ENCODE results near the gene B4GALNT1. TPM values are rescaled to one million over a fixed set of nuclear protein-coding genes. Genes with fewer than 3 reads are reported as not detected.
"Not testable (repeated sequence)": the region's sequence is repeated elsewhere in the genome, so short reads cannot be mapped to it uniquely, and the experiment has no call there.

B4GALNT1 gene
- total RNA-seq, result 10.8 and 11.3 TPM in 2 replicates

GRCh38 chr12:57632958-57633840, at the start of gene B4GALNT1:
B4GALNT1 (minus strand) TSS chr12:57633201; CDS start chr12:57632132, 1,069 bp downstream.
- Mint-ChIP-seq H3K4me3 (ENCODE audit: low read depth) (peak within 1 kb of the TSS; percentile 74), H3K27ac (no peak within 1 kb of the TSS), H3K9me3 (no peaks in the 10 kb centered on the region), H3K36me3 (ENCODE audit: low read depth) (peaks cover 3% of the 10 kb centered on the region), H3K27me3 (ENCODE audit: low read depth) (peaks cover 61% of the 10 kb centered on the region), H3K4me1 (ENCODE audit: low read depth) (peaks cover 2% of the 10 kb centered on the region)
- intact Hi-C loops (cut with micrococcal nuclease), result loop anchor here (2.0 to 5.0 kb wide), 3 partner anchors 62 to 406 kb away; partner anchors contain the start of genes OS9 and SHMT2
- DNase-seq (ENCODE audit: low spot score), result peak; percentile 58

- intact Hi-C loops (cut with micrococcal nuclease), result no loop called here
- H3K27me3 Mint-ChIP-seq (ENCODE audit: low read depth), result peaks cover 25% of the 10 kb centered on the region
- H3K4me3 Mint-ChIP-seq (ENCODE audit: low read depth), result no peak overlapping the region
- H3K4me1 Mint-ChIP-seq (ENCODE audit: low read depth), result no peaks in the 10 kb centered on the region
- H3K9me3 Mint-ChIP-seq, result peaks cover 4% of the 10 kb centered on the region
- H3K27ac Mint-ChIP-seq, result no peak overlapping the region
- DNase-seq (ENCODE audit: low spot score), result no peak
- H3K36me3 Mint-ChIP-seq (ENCODE audit: low read depth), result no peaks in the 10 kb centered on the region
Observed at GRCh38 chr12:57679697-57680096, 46.7 kb upstream of the B4GALNT1 start.

GRCh38 chr12:57677947-57678346, 44.9 kb upstream of the B4GALNT1 start:
- H3K4me3 Mint-ChIP-seq (ENCODE audit: low read depth); DNase-seq (ENCODE audit: low spot score); H3K27ac Mint-ChIP-seq; H3K36me3 Mint-ChIP-seq (ENCODE audit: low read depth); H3K9me3 Mint-ChIP-seq; H3K4me1 Mint-ChIP-seq (ENCODE audit: low read depth); intact Hi-C loops (cut with micrococcal nuclease): not testable (repeated sequence)
- H3K27me3 Mint-ChIP-seq (ENCODE audit: low read depth), result peaks cover 14% of the 10 kb centered on the region

GRCh38 chr12:57674691-57675090, 41.7 kb upstream of the B4GALNT1 start:
- Mint-ChIP-seq H3K27me3 (ENCODE audit: low read depth) (peaks cover 11% of the 10 kb centered on the region), H3K4me3 (ENCODE audit: low read depth) (no peak overlapping the region), H3K27ac (no peak overlapping the region), H3K4me1 (ENCODE audit: low read depth) (no peaks in the 10 kb centered on the region), H3K36me3 (ENCODE audit: low read depth) (no peaks in the 10 kb centered on the region), H3K9me3 (no peaks in the 10 kb centered on the region)
- DNase-seq (ENCODE audit: low spot score), result no peak
- intact Hi-C loops (cut with micrococcal nuclease), result no loop called here

- Mint-ChIP-seq H3K4me3 (ENCODE audit: low read depth) (no peak overlapping the region), H3K27me3 (ENCODE audit: low read depth) (peaks cover 4% of the 10 kb centered on the region), H3K27ac (no peak overlapping the region), H3K4me1 (ENCODE audit: low read depth) (no peaks in the 10 kb centered on the region), H3K36me3 (ENCODE audit: low read depth) (no peaks in the 10 kb centered on the region), H3K9me3 (no peaks in the 10 kb centered on the region)
- no peak for DNase-seq (ENCODE audit: low spot score)
- intact Hi-C loops (cut with micrococcal nuclease), result no loop called here
Observed at GRCh38 chr12:57672801-57673200, 39.8 kb upstream of the B4GALNT1 start.

- H3K4me1 Mint-ChIP-seq (ENCODE audit: low read depth); intact Hi-C loops (cut with micrococcal nuclease); H3K9me3 Mint-ChIP-seq; DNase-seq (ENCODE audit: low spot score); H3K27ac Mint-ChIP-seq; H3K4me3 Mint-ChIP-seq (ENCODE audit: low read depth); H3K27me3 Mint-ChIP-seq (ENCODE audit: low read depth); H3K36me3 Mint-ChIP-seq (ENCODE audit: low read depth): not testable (repeated sequence)
Observed at GRCh38 chr12:57671811-57672210, 38.8 kb upstream of the B4GALNT1 start.

GRCh38 chr12:57669691-57670090, 36.7 kb upstream of the B4GALNT1 start:
- H3K4me1 Mint-ChIP-seq (ENCODE audit: low read depth); H3K9me3 Mint-ChIP-seq; intact Hi-C loops (cut with micrococcal nuclease); H3K27me3 Mint-ChIP-seq (ENCODE audit: low read depth); DNase-seq (ENCODE audit: low spot score); H3K27ac Mint-ChIP-seq; H3K4me3 Mint-ChIP-seq (ENCODE audit: low read depth); H3K36me3 Mint-ChIP-seq (ENCODE audit: low read depth): not testable (repeated sequence)

GRCh38 chr12:57666897-57667296, 33.9 kb upstream of the B4GALNT1 start:
- Mint-ChIP-seq H3K9me3 (peaks cover 4% of the 10 kb centered on the region), H3K36me3 (ENCODE audit: low read depth) (no peaks in the 10 kb centered on the region), H3K27ac (no peak overlapping the region), H3K27me3 (ENCODE audit: low read depth) (peaks cover 1% of the 10 kb centered on the region), H3K4me1 (ENCODE audit: low read depth) (no peaks in the 10 kb centered on the region), H3K4me3 (ENCODE audit: low read depth) (no peak overlapping the region)
- DNase-seq (ENCODE audit: low spot score), result no peak
- intact Hi-C loops (cut with micrococcal nuclease), result no loop called here

GRCh38 chr12:57665066-57665820, 32.2 kb upstream of the B4GALNT1 start:
- H3K27ac Mint-ChIP-seq; intact Hi-C loops (cut with micrococcal nuclease); DNase-seq (ENCODE audit: low spot score); H3K27me3 Mint-ChIP-seq (ENCODE audit: low read depth); H3K4me1 Mint-ChIP-seq (ENCODE audit: low read depth); H3K36me3 Mint-ChIP-seq (ENCODE audit: low read depth); H3K4me3 Mint-ChIP-seq (ENCODE audit: low read depth): not testable (repeated sequence)
- H3K9me3 Mint-ChIP-seq, result peaks cover 16% of the 10 kb centered on the region

- intact Hi-C loops (cut with micrococcal nuclease), result no loop called here
- Mint-ChIP-seq H3K4me3 (ENCODE audit: low read depth) (no peak overlapping the region), H3K9me3 (peaks cover 16% of the 10 kb centered on the region), H3K4me1 (ENCODE audit: low read depth) (no peaks in the 10 kb centered on the region), H3K27ac (no peak overlapping the region), H3K36me3 (ENCODE audit: low read depth) (no peaks in the 10 kb centered on the region), H3K27me3 (ENCODE audit: low read depth) (peaks cover 1% of the 10 kb centered on the region)
- DNase-seq (ENCODE audit: low spot score), result no peak
Observed at GRCh38 chr12:57661376-57661775, 28.4 kb upstream of the B4GALNT1 start.

- Mint-ChIP-seq H3K4me1 (ENCODE audit: low read depth) (no peaks in the 10 kb centered on the region), H3K36me3 (ENCODE audit: low read depth) (no peaks in the 10 kb centered on the region), H3K9me3 (peaks cover 20% of the 10 kb centered on the region), H3K4me3 (ENCODE audit: low read depth) (no peak overlapping the region), H3K27ac (no peak overlapping the region), H3K27me3 (ENCODE audit: low read depth) (peaks cover 1% of the 10 kb centered on the region)
- DNase-seq (ENCODE audit: low spot score), result no peak
- intact Hi-C loops (cut with micrococcal nuclease), result no loop called here
Observed at GRCh38 chr12:57658890-57659289, 25.9 kb upstream of the B4GALNT1 start.

- no peaks in the 10 kb centered on the region for H3K4me1 Mint-ChIP-seq (ENCODE audit: low read depth)
- intact Hi-C loops (cut with micrococcal nuclease), result no loop called here
- peaks cover 1% of the 10 kb centered on the region for H3K27me3 Mint-ChIP-seq (ENCODE audit: low read depth)
- H3K27ac Mint-ChIP-seq, result no peak overlapping the region
- no peak overlapping the region for H3K4me3 Mint-ChIP-seq (ENCODE audit: low read depth)
- DNase-seq (ENCODE audit: low spot score), result no peak
- peaks cover 19% of the 10 kb centered on the region for H3K9me3 Mint-ChIP-seq
- H3K36me3 Mint-ChIP-seq (ENCODE audit: low read depth), result no peaks in the 10 kb centered on the region
Observed at GRCh38 chr12:57657744-57658143, 24.7 kb upstream of the B4GALNT1 start.

- intact Hi-C loops (cut with micrococcal nuclease); H3K36me3 Mint-ChIP-seq (ENCODE audit: low read depth); H3K4me3 Mint-ChIP-seq (ENCODE audit: low read depth); H3K27ac Mint-ChIP-seq; H3K27me3 Mint-ChIP-seq (ENCODE audit: low read depth); H3K4me1 Mint-ChIP-seq (ENCODE audit: low read depth); DNase-seq (ENCODE audit: low spot score): not testable (repeated sequence)
- peaks cover 16% of the 10 kb centered on the region for H3K9me3 Mint-ChIP-seq
Observed at GRCh38 chr12:57656408-57656807, 23.4 kb upstream of the B4GALNT1 start.
